Ovary (tissue), 9 donors: ENCODE results near the gene TRAF3IP3. TPM values are rescaled to one million over a fixed set of nuclear protein-coding genes. Genes with fewer than 3 reads are reported as not detected.
A peak's percentile ranks its signal among the peaks of the same experiment; 100 is the strongest.

Experiments used
- DNase-seq, 5 donors: peaks; one replicate each; pipeline ENCODE4 v3.0.0-alpha.2; 2019 to 2020
- H3K27ac ChIP-seq, 2 donors: fragments of 200-600 bp; one replicate each; pipeline versions ENCODE4 v1.5.1 to v1.8.0; 2019 to 2022
- H3K27me3 ChIP-seq: fragments of 200-600 bp; one replicate; pipeline ENCODE4 v1.8.0; 2022
- H3K36me3 ChIP-seq: fragments of 200-600 bp; sonication (generic); one replicate; pipeline ENCODE4 v1.5.1; 2019
- H3K4me1 ChIP-seq: one replicate; pipeline ENCODE4 v1.8.1; 2013; ENCODE audit warnings: mild to moderate bottlenecking, moderate library complexity; ENCODE audit not compliant: insufficient read depth
- H3K4me3 ChIP-seq: fragments of 200-600 bp; sonication (generic); one replicate; pipeline ENCODE4 v1.5.1; 2017
- H3K9me3 ChIP-seq, 2 donors: fragments of 200-600 bp in 1 of 2; sonication (generic) in 1 of 2; one replicate each; pipeline versions ENCODE4 v1.5.1 to v1.8.1; 2013 to 2019; ENCODE audit warnings: mild to moderate bottlenecking in 1 of 2, moderate library complexity in 1 of 2
- EP300 ChIP-seq: sonication (generic); formaldehyde crosslinking; IDR thresholded peaks from one replicate; pipeline ENCODE4 v1.6.1; 2017; ENCODE audit warnings: antibody characterized with exemption
- POLR2A ChIP-seq: fragments of 450-650 bp; IDR thresholded peaks from one replicate; pipeline ENCODE4 v1.6.1; 2017; ENCODE audit warnings: antibody characterized with exemption, mild to moderate bottlenecking, moderate library complexity
- WGBS, 3 donors: extraction: QIAGEN DNeasy Blood & Tissue Kit in 1 of 3; methylation state at CpG; one replicate each; pipeline versions ENCODE4 v1.1.5 to v1.1.7; 2013 to 2017; 5-methylcytosine and 5-hydroxymethylcytosine counted together
- intact Hi-C, 4 donors: fragments of 100-400 bp; cut with DNase I; formaldehyde crosslinking; loops; one replicate each; pipeline versions ENCODE4 v1.11.0 to v1.15.1; 2022 to 2023
- polyA plus RNA-seq, 2 donors: library from polyadenylated mRNA; stranded (reverse); fragments of 200-250 nt in 1 of 2; fragments of 350-450 nt in 1 of 2; fragmentation: Illumina TruSeq in 1 of 2; extraction: RNeasy Lipid Tissue Mini Kit (QIAGEN cat#74804) in 1 of 2; gene quantifications; one replicate each; pipeline ENCODE4 v1.2.3, GENCODE V29; 2013 to 2014
- total RNA-seq, 7 donors: library from RNA; depleted of rRNA in 2 of 7; stranded (reverse); fragments of >200 nt in 2 of 7; fragmentation: NEBNext Ultra II Directional in 3 of 7; extraction: Animal tissue kit (Norgen Biotek cat#: 25700) in 3 of 7; gene quantifications; one replicate each; pipeline versions ENCODE4 v1.1.0 to v1.2.4, GENCODE V29; 2016 to 2023
- TF ChIP-seq, protein P1 (sequence below), 3 donors: fragments of 450-650 bp in 2 of 3; fragments of 200-600 bp in 1 of 3; IDR thresholded peaks; one replicate each; pipeline versions ENCODE4 v1.5.1 to v1.8.0; 2016 to 2022; ENCODE audit warnings: antibody characterized with exemption in 3 of 3, mild to moderate bottlenecking in 1 of 3
- donor health status: DM: no; HTN: no; CAD: no; lungs with moderate emphysema.
- donor health status: DM: no; HTN: no; CAD: no.
- donor health status: Bipolar disorder and iron deficiency.
- donor health status: DM: yes; HTN: yes; CAD: no.
- donor health status: DM: no; HTN: no; CAD: no.
- donor health status: DM: yes; HTN: yes; CAD: no.

Gene TRAF3IP3
- total and polyA plus RNA-seq, 9 donors = 0.34 to 5.6 (median 1.4) TPM

DNA sequence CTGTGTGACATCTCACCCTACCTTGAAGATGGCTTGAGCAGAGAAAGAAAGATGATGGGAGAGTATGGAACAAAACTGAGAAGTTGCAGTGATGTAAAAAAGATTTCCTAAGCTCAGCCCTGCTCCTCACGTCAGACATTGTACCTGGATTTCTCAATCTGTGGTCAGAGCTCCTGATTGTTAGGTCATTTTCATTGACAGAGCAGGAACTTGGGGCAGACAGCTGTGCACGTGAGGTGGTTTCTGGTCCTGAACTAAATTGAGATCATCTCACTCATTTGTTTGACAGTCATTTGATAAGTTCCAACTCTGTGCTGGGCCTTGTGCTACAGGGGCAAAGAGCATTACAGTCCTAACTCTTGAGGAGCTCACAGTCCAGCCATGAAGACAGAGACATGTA, 10.2 kb downstream of the TRAF3IP3 start:
- no peak for DNase-seq
- H3K4me3 ChIP-seq = no peak overlapping the region
- WGBS, 3 donors = 70 to 76% (median 75%) methylated on average over 2 of the region's 2 CpGs
- intact Hi-C loops = no loop called here
- TF ChIP-seq, protein P1, sequence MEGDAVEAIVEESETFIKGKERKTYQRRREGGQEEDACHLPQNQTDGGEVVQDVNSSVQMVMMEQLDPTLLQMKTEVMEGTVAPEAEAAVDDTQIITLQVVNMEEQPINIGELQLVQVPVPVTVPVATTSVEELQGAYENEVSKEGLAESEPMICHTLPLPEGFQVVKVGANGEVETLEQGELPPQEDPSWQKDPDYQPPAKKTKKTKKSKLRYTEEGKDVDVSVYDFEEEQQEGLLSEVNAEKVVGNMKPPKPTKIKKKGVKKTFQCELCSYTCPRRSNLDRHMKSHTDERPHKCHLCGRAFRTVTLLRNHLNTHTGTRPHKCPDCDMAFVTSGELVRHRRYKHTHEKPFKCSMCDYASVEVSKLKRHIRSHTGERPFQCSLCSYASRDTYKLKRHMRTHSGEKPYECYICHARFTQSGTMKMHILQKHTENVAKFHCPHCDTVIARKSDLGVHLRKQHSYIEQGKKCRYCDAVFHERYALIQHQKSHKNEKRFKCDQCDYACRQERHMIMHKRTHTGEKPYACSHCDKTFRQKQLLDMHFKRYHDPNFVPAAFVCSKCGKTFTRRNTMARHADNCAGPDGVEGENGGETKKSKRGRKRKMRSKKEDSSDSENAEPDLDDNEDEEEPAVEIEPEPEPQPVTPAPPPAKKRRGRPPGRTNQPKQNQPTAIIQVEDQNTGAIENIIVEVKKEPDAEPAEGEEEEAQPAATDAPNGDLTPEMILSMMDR (IDR thresholded peaks at IDR 0.05) = no peak
- peaks cover 5% of the 10 kb centered on the region for H3K4me1 ChIP-seq
- H3K9me3 ChIP-seq = no peaks in the 10 kb centered on the region
- no peak overlapping the region for H3K27ac ChIP-seq
- H3K36me3 ChIP-seq = no peaks in the 10 kb centered on the region
- no peaks in the 10 kb centered on the region for H3K27me3 ChIP-seq

DNA sequence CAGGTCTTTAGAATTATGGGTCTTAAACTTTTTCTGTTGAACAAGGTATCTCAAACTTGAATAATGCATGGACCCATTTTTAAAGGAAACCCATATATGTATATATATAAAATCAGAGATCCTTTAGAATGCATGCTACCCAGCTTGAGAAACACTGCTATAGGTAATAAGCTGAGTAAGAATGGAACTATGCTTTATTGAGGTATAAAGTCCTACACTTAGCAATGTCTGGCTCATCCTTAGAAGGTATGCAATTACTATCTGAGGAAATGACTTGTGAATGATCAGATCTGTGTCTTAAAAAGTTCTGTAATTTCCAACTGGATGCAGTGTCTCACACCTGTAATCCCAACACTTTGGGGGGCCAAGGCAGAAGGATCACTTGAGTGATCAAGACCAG, 11.2 kb downstream of the TRAF3IP3 start:
- DNase-seq = no peak
- TF ChIP-seq, protein P1 (IDR thresholded peaks at IDR 0.05) = no peak
- no peak for TF ChIP-seq POLR2A
- H3K4me3 ChIP-seq = no peak overlapping the region
- no peaks in the 10 kb centered on the region for H3K9me3 ChIP-seq
- peaks cover 5% of the 10 kb centered on the region for H3K4me1 ChIP-seq
- no peaks in the 10 kb centered on the region for H3K36me3 ChIP-seq
- intact Hi-C loops = no loop called here
- no peaks in the 10 kb centered on the region for H3K27me3 ChIP-seq
- no peak overlapping the region for H3K27ac ChIP-seq

DNA sequence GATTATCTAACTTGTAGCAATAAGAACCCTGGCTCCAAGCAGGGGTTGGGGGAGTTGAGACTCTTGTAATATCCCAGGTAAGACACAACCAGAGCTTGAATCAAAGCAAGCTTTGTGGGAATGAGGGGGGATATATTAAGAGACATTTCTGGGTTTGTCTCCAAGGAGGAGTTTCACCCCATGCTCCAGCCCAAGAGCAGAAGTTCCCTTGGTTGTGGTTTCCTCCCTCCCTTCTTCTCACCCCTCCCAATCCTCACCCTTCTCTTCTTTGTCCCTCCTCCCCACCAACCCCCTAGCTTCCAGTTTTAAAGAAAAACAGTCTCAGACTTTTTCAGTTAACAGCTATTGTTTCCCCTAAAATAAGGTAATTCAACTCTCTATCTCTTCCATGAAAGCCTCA, 11.9 kb downstream of the TRAF3IP3 start:
- H3K36me3 ChIP-seq = no peaks in the 10 kb centered on the region
- TF ChIP-seq EP300 = no peak
- H3K4me1 ChIP-seq = peaks cover 5% of the 10 kb centered on the region
- H3K27ac ChIP-seq = no peak overlapping the region
- H3K4me3 ChIP-seq = no peak overlapping the region
- no peaks in the 10 kb centered on the region for H3K27me3 ChIP-seq
- DNase-seq = no peak
- H3K9me3 ChIP-seq = no peaks in the 10 kb centered on the region
- intact Hi-C loops = no loop called here

DNA sequence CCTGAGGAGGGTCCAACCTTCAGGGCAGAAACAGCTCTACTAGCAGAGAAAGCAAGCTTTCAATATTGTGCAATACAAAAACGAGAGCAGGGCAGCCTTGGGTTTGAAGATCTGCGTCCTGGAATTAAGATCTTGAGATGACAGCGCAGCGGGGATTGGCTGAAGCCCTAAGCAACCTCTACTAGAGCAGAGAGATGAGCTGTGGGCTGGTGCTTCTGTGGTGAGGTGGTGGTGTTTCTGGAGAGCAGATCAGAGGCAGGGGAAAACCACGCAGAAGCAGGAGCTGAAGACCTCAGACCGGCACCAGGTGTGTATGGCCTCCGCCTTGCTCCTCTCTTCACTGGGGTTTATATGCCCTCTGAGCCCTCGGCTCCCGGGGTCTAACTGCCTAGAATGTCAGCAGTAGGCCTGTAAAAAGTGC, 12.5 kb downstream of the TRAF3IP3 start:
- TF ChIP-seq EP300 = no peak
- intact Hi-C loops = no loop called here
- no peak for DNase-seq
- Histone ChIP-seq H3K4me3 (no peak overlapping the region), H3K27me3 (no peaks in the 10 kb centered on the region), H3K4me1 (peaks cover 5% of the 10 kb centered on the region), H3K36me3 (no peaks in the 10 kb centered on the region), H3K9me3 (no peaks in the 10 kb centered on the region), H3K27ac (no peak overlapping the region)
- WGBS, 3 donors = 86 to 95% (median 87%) methylated on average over 9 of the region's 9 CpGs

DNA sequence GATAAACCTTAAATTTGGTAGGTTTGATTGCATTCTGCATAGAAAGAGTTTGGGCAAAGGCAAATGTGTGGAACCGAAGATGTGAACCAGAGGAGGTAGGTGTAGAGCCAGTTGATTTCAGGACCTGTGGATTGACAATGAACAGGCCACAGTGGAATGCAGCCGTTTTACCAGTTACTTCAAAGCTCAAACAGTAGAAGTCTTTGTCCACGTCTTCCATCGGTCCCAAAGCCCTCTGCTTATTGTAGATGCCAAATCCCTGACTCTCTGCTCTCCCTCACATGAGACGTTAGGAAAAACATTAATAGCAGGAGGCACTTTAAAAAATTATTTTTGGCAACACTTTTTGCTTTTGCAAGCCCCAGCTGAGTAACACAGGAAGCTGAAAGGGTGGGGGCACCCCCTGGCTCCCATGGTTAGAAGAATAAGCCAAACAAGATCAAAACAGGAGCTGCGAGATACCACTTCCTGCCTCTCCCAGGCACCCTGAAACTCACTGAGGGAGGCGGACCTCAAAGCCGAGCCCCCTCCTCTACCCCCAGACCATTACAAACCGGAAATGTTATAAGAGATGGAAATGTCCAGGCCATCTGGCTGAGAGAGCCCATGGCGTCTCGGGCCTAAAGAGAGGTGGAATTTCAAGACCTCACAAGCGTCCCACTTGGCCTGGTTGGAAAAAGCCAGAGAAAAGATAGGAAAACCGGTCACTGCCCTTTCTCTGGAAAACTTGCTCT, 13.5 kb downstream of the TRAF3IP3 start:
- peak; percentile 31 to 60 (median 43) for DNase-seq
- no peaks in the 10 kb centered on the region for H3K9me3 ChIP-seq
- intact Hi-C loops = no loop called here
- peaks cover 5% of the 10 kb centered on the region for H3K4me1 ChIP-seq
- no peaks in the 10 kb centered on the region for H3K27me3 ChIP-seq
- TF ChIP-seq EP300 = no peak
- TF ChIP-seq, protein P1 (IDR thresholded peaks at IDR 0.05) = no peak
- no peak for TF ChIP-seq POLR2A
- no peak overlapping the region for H3K27ac ChIP-seq
- 7 to 15% (median 9%) methylated on average over 13 of the region's 13 CpGs for WGBS, 3 donors
- H3K36me3 ChIP-seq = no peaks in the 10 kb centered on the region
- no peak overlapping the region for H3K4me3 ChIP-seq
